Activated naive CD4-positive, alpha-beta T cell treated with anti-CD3 and anti-CD28 coated beads for 36 hours (primary cell): ENCODE data around the gene PEX11G. TPM values are rescaled to one million over a fixed set of nuclear protein-coding genes. Genes with fewer than 3 reads are reported as not detected.

Experiments
- CTCF ChIA-PET: fragments of 350-600 bp; sonication (Branson Sonifier 250); formaldehyde crosslinking; loops from one replicate; lab custom pipeline; 2021; ENCODE audit warnings: antibody characterized with exemption; lab: Charles Lee
- DNase-seq: peaks from one replicate; pipeline ENCODE4 v3.0.0-alpha.2; 2020
- H3K27ac Mint-ChIP-seq: one replicate; pipeline ENCODE4 v1.8.0; 2021; ENCODE audit warnings: mild to moderate bottlenecking, mixed read lengths
- H3K27me3 Mint-ChIP-seq: one replicate; pipeline ENCODE4 v1.8.0; 2021; ENCODE audit warnings: low read depth, mixed read lengths
- H3K36me3 Mint-ChIP-seq: one replicate; pipeline ENCODE4 v1.8.0; 2021; ENCODE audit warnings: low read depth, mixed read lengths
- H3K4me1 Mint-ChIP-seq: one replicate; pipeline ENCODE4 v1.8.0; 2021; ENCODE audit warnings: low read depth, mixed read lengths
- H3K4me3 Mint-ChIP-seq: one replicate; pipeline ENCODE4 v1.8.0; 2021; ENCODE audit warnings: mild to moderate bottlenecking, moderate library complexity, mixed read lengths
- H3K9me3 Mint-ChIP-seq: one replicate; pipeline ENCODE4 v1.8.0; 2021; ENCODE audit warnings: mixed read lengths
- intact Hi-C: fragments of 100-400 bp; cut with micrococcal nuclease; formaldehyde crosslinking; loops from one replicate; pipeline ENCODE4 v1.15.1; 2023
- total RNA-seq, 2 experiments: library from RNA; stranded (reverse); gene quantifications; one replicate each; pipeline ENCODE4 v1.2.3, GENCODE V29; 2021

PEX11G gene
- total RNA-seq, 2 experiments from 2014 or later, result 0.86 to 1.1 TPM

DNA sequence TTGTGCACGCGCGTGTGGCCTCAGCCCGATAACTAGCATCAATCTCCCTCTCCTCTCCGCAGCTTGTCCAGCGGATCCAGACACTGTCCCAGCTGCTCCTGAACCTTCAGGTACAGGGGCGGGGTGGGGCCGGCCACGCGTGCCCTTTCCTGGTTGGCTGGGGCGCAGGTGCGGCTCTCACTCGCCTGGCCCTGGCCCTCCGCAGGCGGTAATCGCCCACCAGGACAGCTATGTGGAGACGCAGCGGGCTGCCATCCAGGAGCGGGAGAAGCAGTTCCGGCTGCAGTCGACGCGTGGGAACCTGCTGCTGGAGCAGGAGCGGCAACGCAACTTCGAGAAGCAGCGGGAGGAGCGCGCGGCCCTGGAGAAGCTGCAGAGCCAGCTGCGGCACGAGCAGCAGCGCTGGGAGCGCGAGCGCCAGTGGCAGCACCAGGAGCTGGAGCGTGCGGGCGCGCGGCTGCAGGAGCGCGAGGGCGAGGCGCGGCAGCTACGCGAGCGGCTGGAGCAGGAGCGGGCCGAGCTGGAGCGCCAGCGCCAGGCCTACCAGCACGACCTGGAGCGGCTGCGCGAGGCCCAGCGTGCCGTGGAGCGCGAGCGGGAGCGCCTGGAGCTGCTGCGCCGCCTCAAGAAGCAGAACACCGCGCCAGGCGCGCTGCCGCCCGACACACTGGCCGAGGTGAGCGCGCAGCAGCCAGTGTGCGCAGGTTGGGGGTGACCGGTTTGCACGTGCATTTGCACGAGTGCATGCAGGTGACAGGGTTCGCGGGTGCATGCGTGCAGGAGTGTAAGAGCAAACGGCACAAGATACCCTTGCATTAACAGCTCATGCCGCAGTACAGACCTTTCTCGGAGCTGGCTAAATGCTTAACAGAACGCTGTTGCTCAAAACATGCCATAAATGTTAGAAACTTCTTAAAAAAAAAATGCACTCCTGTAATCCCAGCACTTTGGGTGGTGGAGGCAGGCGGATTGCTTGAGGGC, 21.5 kb downstream of the PEX11G start:
- intact Hi-C loops, result no loop called here
- no peaks in the 10 kb centered on the region for H3K9me3 Mint-ChIP-seq
- CTCF ChIA-PET, result no interaction called here
- H3K27ac Mint-ChIP-seq, result no peak overlapping the region
- peaks cover 7% of the 10 kb centered on the region for H3K36me3 Mint-ChIP-seq
- H3K4me3 Mint-ChIP-seq, result no peak overlapping the region
- no peaks in the 10 kb centered on the region for H3K27me3 Mint-ChIP-seq
- DNase-seq, result no peak
- no peaks in the 10 kb centered on the region for H3K4me1 Mint-ChIP-seq

DNA sequence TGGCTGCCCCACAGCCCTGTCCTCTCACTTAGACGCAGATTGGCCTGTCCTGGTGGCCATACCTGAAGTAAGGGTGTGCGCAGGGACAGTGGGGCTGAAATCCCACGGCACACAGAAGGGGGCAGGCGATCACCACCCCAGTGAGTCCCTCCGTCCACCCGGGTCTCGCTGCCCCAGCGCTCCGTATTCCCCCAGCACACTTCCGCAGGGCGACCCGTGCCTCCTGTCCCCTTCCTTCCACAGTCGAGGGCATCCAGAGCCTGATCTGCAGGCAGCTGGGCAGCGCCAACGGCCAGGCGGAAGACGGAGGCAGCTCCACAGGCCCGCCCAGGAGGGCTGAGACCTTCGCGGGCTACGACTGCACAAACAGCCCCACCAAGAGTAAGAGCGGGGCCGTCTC, 25.3 kb downstream of the PEX11G start:
- H3K9me3 Mint-ChIP-seq, result no peaks in the 10 kb centered on the region
- intact Hi-C loops, result no loop called here
- H3K4me1 Mint-ChIP-seq, result no peaks in the 10 kb centered on the region
- H3K36me3 Mint-ChIP-seq, result peaks cover 9% of the 10 kb centered on the region
- CTCF ChIA-PET, result no interaction called here
- H3K27me3 Mint-ChIP-seq, result no peaks in the 10 kb centered on the region
- no peak for DNase-seq
- no peak overlapping the region for H3K27ac Mint-ChIP-seq
- no peak overlapping the region for H3K4me3 Mint-ChIP-seq

DNA sequence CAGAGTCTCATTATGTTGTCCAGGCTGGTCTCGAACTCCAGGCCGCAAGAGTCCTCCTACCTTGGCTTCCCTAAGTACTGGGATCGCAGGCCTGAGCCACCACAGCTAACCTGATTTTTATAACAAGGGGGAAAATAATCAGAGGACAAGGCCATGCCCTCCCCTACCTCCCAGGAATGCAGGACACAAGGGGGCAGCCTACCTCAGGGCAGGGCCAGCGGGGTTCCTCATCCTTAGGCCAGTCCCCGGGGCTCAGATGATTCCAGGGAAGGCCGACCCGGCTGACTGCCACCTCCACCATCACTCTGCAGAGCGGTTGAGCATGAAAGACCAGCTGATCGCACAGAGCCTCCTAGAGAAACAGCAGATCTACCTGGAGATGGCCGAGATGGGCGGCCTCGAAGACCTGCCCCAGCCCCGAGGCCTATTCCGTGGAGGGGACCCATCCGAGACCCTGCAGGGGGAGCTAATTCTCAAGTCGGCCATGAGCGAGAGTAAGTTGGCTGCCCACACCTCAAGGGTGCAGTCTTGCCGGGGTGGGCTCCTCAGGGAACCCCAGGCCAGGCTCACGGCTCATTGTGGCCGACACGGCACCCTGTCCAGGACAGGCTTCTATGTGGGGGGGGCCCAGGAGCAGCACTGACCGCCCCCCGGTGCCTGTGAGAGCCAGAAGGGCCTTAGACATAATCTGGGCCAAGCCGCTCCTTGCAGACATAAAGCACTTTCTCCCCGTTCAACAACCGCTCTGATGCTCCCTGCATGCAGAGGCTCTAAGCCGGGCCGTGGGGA, 26.8 kb downstream of the PEX11G start:
- H3K27me3 Mint-ChIP-seq, result no peaks in the 10 kb centered on the region
- no peaks in the 10 kb centered on the region for H3K9me3 Mint-ChIP-seq
- no peak for DNase-seq
- intact Hi-C loops, result no loop called here
- CTCF ChIA-PET, result interaction anchor here (0.9 kb wide), 1 partner anchor 26 kb away, joined by 4 read pairs; no protein-coding TSS in a partner anchor
- no peak overlapping the region for H3K4me3 Mint-ChIP-seq
- no peaks in the 10 kb centered on the region for H3K4me1 Mint-ChIP-seq
- H3K36me3 Mint-ChIP-seq, result peaks cover 8% of the 10 kb centered on the region
- H3K27ac Mint-ChIP-seq, result no peak overlapping the region

DNA sequence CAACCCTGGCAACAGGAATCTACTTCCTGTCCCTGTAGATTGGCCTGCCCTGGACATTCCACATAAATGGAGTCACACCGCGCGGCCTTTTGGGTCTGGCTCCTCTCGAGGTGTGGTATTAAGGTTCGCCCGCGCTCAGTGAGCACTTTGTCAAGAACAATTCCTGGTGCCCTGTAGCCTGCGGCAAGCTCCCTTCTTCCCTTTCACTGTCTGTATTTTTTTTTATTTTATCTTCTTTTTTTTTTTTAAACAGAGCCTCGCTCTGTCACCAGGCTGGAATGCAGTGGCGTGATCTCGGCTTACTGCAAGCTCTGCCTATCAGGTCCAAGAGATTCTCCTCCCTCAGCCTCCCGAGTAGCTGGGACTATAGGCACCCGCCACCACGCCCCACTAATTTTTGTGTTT, 28.3 kb downstream of the PEX11G start:
- no peaks in the 10 kb centered on the region for H3K4me1 Mint-ChIP-seq
- intact Hi-C loops, result no loop called here
- CTCF ChIA-PET, result interaction anchor here (0.6 kb wide), 1 partner anchor 74 kb away, joined by 3 read pairs; no protein-coding TSS in a partner anchor
- no peak overlapping the region for H3K27ac Mint-ChIP-seq
- no peak overlapping the region for H3K4me3 Mint-ChIP-seq
- peaks cover 1% of the 10 kb centered on the region for H3K9me3 Mint-ChIP-seq
- DNase-seq, result no peak
- H3K36me3 Mint-ChIP-seq, result peaks cover 18% of the 10 kb centered on the region
- no peaks in the 10 kb centered on the region for H3K27me3 Mint-ChIP-seq

DNA sequence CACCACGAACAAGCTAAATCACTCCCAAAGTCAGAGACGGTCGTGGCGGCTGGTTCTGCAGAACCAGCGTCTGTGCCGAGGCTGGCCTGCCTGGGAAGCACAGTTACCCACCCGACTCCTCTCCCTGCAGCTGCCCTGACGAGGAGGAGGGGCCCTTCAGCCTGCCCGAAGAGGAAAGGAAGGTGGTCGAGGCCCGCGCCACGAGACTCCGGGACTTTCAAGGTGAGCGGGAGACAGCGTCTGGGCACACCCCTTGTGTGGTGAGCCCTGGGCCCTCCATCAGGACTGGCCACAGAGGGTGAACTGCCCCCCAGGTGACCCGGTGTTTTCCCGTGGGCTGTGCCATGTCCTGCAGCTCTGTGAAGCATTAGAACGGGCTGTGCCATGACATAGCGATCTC, 29.1 kb downstream of the PEX11G start:
- Mint-ChIP-seq H3K4me1 (no peaks in the 10 kb centered on the region), H3K9me3 (peaks cover 7% of the 10 kb centered on the region), H3K27me3 (no peaks in the 10 kb centered on the region), H3K4me3 (no peak overlapping the region), H3K36me3 (peaks cover 26% of the 10 kb centered on the region), H3K27ac (no peak overlapping the region)
- CTCF ChIA-PET, result no interaction called here
- intact Hi-C loops, result no loop called here
- no peak for DNase-seq

DNA sequence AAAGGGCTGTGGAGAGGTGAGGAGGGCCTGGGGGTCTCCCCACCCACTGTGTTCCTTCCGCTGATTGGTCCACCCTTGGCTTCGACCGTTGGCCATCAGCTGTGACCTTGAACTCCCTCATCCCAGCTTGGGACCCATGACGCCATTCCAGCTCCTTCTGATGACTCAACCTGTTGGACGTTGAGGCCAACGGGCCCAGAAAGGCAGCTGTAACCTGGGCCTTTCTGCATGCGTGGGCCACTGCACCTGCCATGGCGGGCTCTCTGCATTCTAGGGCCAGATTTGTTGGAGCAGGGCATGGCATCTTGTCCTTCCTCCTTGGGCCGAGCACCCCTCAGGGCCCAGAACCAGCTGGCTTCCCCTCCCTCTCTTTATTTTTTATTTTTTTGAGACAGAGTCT, 30.2 kb downstream of the PEX11G start:
- Mint-ChIP-seq H3K27ac (no peak overlapping the region), H3K36me3 (peaks cover 35% of the 10 kb centered on the region), H3K27me3 (no peaks in the 10 kb centered on the region), H3K9me3 (peaks cover 7% of the 10 kb centered on the region), H3K4me1 (no peaks in the 10 kb centered on the region), H3K4me3 (no peak overlapping the region)
- no peak for DNase-seq
- intact Hi-C loops, result no loop called here
- CTCF ChIA-PET, result no interaction called here

DNA sequence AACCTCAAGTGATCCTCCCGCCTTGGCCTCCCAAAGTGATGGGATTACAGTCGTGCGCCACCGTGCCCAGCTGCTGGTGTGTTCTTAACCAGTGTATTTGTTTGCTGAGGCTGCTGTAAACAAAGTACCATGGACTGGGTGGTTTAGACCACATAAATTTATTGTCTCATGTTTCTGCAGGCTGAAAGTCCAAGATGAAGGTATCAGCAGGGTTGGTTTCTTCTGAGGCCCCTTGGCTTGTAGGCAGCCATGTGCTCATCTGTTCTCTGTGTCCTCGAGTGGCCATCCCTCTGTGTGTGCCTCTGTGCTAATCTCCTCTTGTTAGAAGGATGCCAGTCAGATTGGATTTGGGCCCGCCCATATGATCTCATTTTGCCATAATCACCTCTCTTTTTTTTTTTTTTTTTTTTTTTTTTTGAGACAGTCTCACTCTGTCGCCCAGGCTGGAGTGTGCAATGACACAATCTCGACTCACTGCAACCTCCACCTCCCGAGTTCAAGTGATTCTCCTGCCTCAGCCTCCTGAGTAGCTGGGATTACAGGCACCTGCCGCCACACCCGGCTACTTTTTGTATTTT, 31.8 kb downstream of the PEX11G start:
- H3K27ac Mint-ChIP-seq, result no peak overlapping the region
- no peaks in the 10 kb centered on the region for H3K27me3 Mint-ChIP-seq
- intact Hi-C loops, result no loop called here
- peaks cover under 1% of the 10 kb centered on the region for H3K4me1 Mint-ChIP-seq
- H3K36me3 Mint-ChIP-seq, result peaks cover 38% of the 10 kb centered on the region
- H3K9me3 Mint-ChIP-seq, result peaks cover 7% of the 10 kb centered on the region
- CTCF ChIA-PET, result no interaction called here
- H3K4me3 Mint-ChIP-seq, result no peak overlapping the region
- DNase-seq, result peak; percentile 12

DNA sequence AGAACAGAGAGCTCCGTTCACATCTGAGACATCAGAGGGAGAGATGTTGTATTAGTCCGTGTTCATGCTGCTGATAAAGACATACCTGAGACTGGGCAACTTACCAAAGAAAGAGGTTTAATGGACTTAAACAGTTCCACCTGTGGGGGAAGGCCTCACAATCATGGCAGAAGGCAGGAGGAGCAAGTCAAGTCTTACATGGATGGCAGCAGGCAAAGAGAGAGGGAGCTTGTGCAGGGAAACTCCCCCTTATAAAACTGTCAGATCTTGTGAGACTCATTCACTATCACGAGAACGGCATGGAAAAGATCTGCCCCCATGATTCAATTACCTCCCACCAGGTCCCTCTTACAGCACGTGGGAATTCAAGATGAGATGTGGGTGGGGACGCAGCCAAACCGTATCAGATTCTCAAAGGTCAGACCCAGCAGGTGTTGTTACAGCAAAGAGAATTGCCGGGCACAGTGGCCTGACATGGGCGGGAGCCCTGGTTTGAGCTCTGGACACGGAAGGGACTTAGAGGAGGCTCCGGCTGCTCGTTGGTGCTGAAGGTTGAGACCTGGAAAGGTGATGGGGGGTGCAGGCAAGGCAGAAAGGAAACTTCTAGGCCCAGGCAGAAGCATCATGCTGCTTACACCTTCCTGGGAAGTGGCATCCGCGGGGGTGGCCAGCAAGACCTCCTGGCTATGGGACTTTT, 33.1 kb downstream of the PEX11G start:
- Mint-ChIP-seq H3K36me3 (peaks cover 40% of the 10 kb centered on the region), H3K27me3 (no peaks in the 10 kb centered on the region), H3K9me3 (peaks cover 7% of the 10 kb centered on the region), H3K27ac (no peak overlapping the region), H3K4me3 (no peak overlapping the region), H3K4me1 (peaks cover 2% of the 10 kb centered on the region)
- CTCF ChIA-PET, result no interaction called here
- DNase-seq, result no peak
- intact Hi-C loops, result no loop called here

DNA sequence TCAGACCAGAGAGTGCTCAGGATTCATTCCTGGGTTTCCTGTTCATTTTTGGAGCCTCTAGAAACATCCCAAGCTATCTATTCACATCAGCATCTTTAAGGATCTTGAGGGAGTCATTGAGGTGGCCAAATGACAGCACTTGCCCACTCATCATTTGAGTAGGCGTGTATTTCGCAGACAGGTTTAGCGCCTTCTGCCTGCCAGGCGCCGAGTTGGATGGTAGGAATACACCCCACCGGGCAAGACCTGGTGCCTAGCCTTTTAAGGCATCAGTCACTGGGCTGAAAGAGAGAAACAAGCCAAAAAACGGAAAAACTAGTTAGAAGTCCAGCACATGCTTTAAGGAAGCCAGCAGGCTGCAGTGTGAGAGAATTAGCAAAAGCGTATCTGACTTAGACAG, 33.8 kb downstream of the PEX11G start:
- Mint-ChIP-seq H3K36me3 (peaks cover 44% of the 10 kb centered on the region), H3K4me3 (no peak overlapping the region), H3K9me3 (peaks cover 7% of the 10 kb centered on the region), H3K27ac (no peak overlapping the region), H3K27me3 (no peaks in the 10 kb centered on the region), H3K4me1 (peaks cover 2% of the 10 kb centered on the region)
- CTCF ChIA-PET, result no interaction called here
- intact Hi-C loops, result no loop called here
- no peak for DNase-seq

DNA sequence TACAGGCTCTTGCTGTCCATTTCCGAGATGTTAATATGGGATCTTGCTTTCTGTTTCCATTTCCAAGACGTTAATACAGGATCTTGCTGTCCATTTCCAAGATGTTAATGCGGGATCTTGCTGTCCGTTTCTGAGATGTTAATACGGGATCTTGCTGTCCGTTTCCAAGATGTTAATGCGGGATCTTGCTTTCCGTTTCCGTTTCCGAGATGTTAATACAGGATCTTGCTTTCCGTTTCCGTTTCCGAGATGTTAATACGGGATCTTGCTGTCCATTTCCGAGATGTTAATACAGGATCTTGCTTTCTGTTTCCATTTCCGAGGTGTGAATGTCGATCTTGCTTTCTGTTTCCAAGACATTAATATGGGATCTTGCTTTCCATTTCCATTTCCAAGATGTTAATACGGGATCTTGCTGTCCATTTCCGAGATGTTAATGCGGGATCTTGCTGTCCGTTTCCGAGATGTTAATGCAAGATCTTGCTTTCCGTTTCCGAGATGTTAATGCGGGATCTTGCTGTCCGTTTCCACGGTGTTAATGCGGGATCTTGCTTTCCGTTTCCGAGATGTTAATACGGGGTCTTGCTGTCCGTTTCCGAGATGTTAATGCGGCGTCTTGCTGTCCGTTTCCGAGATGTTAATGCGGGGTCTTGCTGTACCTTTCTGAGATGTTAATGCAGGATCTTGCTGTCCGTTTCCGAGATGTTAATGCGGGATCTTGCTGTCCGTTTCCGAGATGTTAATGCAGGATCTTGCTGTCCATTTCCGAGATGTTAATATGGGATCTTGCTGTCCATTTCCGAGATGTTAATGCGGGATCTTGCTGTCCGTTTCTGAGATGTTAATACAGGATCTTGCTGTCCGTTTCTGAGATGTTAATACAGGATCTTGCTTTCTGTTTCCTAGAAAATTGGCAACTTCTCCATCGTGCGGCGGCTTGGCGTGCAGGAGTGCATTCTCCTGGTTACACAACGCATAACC, 38.3 kb downstream of the PEX11G start:
- no peak for DNase-seq
- Mint-ChIP-seq H3K4me3 (no peak overlapping the region), H3K4me1 (peaks cover 2% of the 10 kb centered on the region), H3K9me3 (peaks cover 5% of the 10 kb centered on the region), H3K27me3 (no peaks in the 10 kb centered on the region), H3K27ac (no peak overlapping the region), H3K36me3 (peaks cover 39% of the 10 kb centered on the region)
- CTCF ChIA-PET, result interaction anchor here (0.7 kb wide), 1 partner anchor 96 kb away, joined by 4 read pairs; no protein-coding TSS in a partner anchor
- intact Hi-C loops, result no loop called here
